Stimulated activated CD4-positive, alpha-beta T cell treated with anti-CD3 and anti-CD28 coated beads, Interleukin-4, amount 100 ng/mL, for 24 hours (primary cell): ENCODE data around the gene SHB.
"Not testable (repeated sequence)": the region's sequence is repeated elsewhere in the genome, so short reads cannot be mapped to it uniquely, and the experiment has no call there.

Experiments used
- DNase-seq: peaks from one replicate; pipeline ENCODE4 v3.0.0-alpha.2; 2020

Gene SHB

GRCh38 chr9:38062498-38063362 lies 6.3 kb downstream of the SHB start:
- no peak for DNase-seq

- no peak for DNase-seq
Observed at GRCh38 chr9:38062106-38062497, 6.9 kb downstream of the SHB start.

GRCh38 chr9:38061326-38061977 lies 7.6 kb downstream of the SHB start:
- no peak for DNase-seq

- no peak for DNase-seq
Observed at GRCh38 chr9:38060681-38061080, 8.3 kb downstream of the SHB start.

- DNase-seq = no peak
Observed at GRCh38 chr9:38059233-38059936, 9.6 kb downstream of the SHB start.

- DNase-seq = no peak
Observed at GRCh38 chr9:38058452-38059232, 10.4 kb downstream of the SHB start.

GRCh38 chr9:38057416-38058195 lies 11.4 kb downstream of the SHB start:
- DNase-seq = no peak

GRCh38 chr9:38054653-38055052 lies 14.4 kb downstream of the SHB start:
- no peak for DNase-seq

GRCh38 chr9:38053697-38054461 lies 15.1 kb downstream of the SHB start:
- DNase-seq = no peak

GRCh38 chr9:38051780-38052546 lies 17.1 kb downstream of the SHB start:
- DNase-seq = no peak

- no peak for DNase-seq
Observed at GRCh38 chr9:38048316-38048969, 20.6 kb downstream of the SHB start.

- no peak for DNase-seq
Observed at GRCh38 chr9:38047301-38048251, 21.5 kb downstream of the SHB start.

- no peak for DNase-seq
Observed at GRCh38 chr9:38046661-38047300, 22.2 kb downstream of the SHB start.

- DNase-seq = not testable (repeated sequence)
Observed at GRCh38 chr9:38045939-38046338, 23.1 kb downstream of the SHB start.

- no peak for DNase-seq
Observed at GRCh38 chr9:38044706-38045105, 24.3 kb downstream of the SHB start.

- no peak for DNase-seq
Observed at GRCh38 chr9:38043931-38044623, 24.9 kb downstream of the SHB start.

GRCh38 chr9:38042626-38043357 lies 26.2 kb downstream of the SHB start:
- no peak for DNase-seq
